HepG2 (cell line): ENCODE measurements around the gene PDIA5. TPM values are rescaled to one million over a fixed set of nuclear protein-coding genes. Genes with fewer than 3 reads are reported as not detected.

Experiments
- ATAC-seq: fragments of 200-7000 bp; cut with Tn5 transposase; 3 replicates; pipeline ENCODE4 v1.9.1; 2020; ENCODE audit warnings: mild to moderate bottlenecking, moderate library complexity
- BruUV-seq: library from RNA; stranded (reverse); fragments of 400-500 nt; replicated peaks from 2 replicates; lab custom pipeline; 2021; lab: Mats Ljungman, UMichigan
- CTCF ChIA-PET: fragments of 300-600 bp; formaldehyde crosslinking; extraction: SDS; loops from one replicate; lab custom pipeline; 2021; ENCODE audit warnings: low total read pairs, inconsistent platforms, low intra/inter-chr PET ratio; lab: Yijun Ruan, JAX
- POLR2A ChIA-PET: fragments of 350-600 bp; sonication (Branson Sonifier 250); formaldehyde crosslinking; loops from one replicate; lab custom pipeline; 2020; ENCODE audit warnings: antibody characterized with exemption, inconsistent platforms; lab: Yijun Ruan, JAX
- DNase-seq: peaks from one replicate; pipeline ENCODE4 v3.0.0-alpha.2; 2015; ENCODE audit warnings: low spot score
- FAIRE-seq: peaks from 3 replicates; lab custom pipeline; 2011; peaks lifted over from hg19 to GRCh38; lab: Jason Lieb, UNC
- H2AFZ ChIP-seq: one replicate; pipeline ENCODE4 v1.6.1; 2011; ENCODE audit warnings: low read length, inconsistent platforms
- H3K27ac ChIP-seq: fragments of 300-600 bp; 3 replicates; pipeline ENCODE4 v1.8.0; 2011; ENCODE audit warnings: mixed run types, mild to moderate bottlenecking, mixed read lengths, low read length, inconsistent platforms; ENCODE audit not compliant: insufficient read depth; ENCODE audit errors: extremely low read length
- H3K27me3 ChIP-seq, 2 experiments: fragments of 200-600 bp in 1 of 2; 2 replicates in 1 of 2; 3 replicates in 1 of 2; pipeline versions ENCODE4 v1.6.0 to v1.8.0; 2011; ENCODE audit warnings: low read length in 2 of 2, mild to moderate bottlenecking in 2 of 2, moderate library complexity in 2 of 2, inconsistent platforms in 1 of 2; ENCODE audit not compliant: insufficient read depth in 2 of 2, control insufficient read depth in 1 of 2
- H3K36me3 ChIP-seq, 2 experiments: fragments of 200-600 bp in 1 of 2; replicated peaks in 1 of 2; 2 replicates in 1 of 2; 3 replicates in 1 of 2; pipeline versions ENCODE4 v1.5.1 to v1.8.0; 2011; ENCODE audit warnings: low read length in 2 of 2, inconsistent platforms in 1 of 2; ENCODE audit not compliant: insufficient read depth in 2 of 2, control insufficient read depth in 1 of 2
- H3K4me1 ChIP-seq: 2 replicates; pipeline ENCODE4 v1.5.1; 2012; ENCODE audit warnings: low read length, inconsistent platforms; ENCODE audit not compliant: insufficient read depth
- H3K4me2 ChIP-seq: 2 replicates; pipeline ENCODE4 v1.6.0; 2011; ENCODE audit warnings: low read depth, low read length, inconsistent platforms
- H3K4me3 ChIP-seq, 3 experiments: fragments of 200-600 bp in 1 of 3; sonication (generic), shearing (Covaris generic) in 1 of 3; replicated peaks in 1 of 3; 2 replicates each; pipeline ENCODE4 v1.5.1; 2011 to 2016; ENCODE audit warnings: low read length in 3 of 3, inconsistent platforms in 2 of 3, low read depth in 2 of 3, mild to moderate bottlenecking in 2 of 3, control low read depth in 1 of 3, mixed read lengths in 1 of 3; ENCODE audit not compliant: insufficient read depth in 1 of 3
- H3K79me2 ChIP-seq: one replicate; pipeline ENCODE4 v1.6.1; 2011; ENCODE audit warnings: low read length, inconsistent platforms; ENCODE audit not compliant: insufficient read depth
- H3K9ac ChIP-seq: 2 replicates; pipeline ENCODE4 v1.6.0; 2011; ENCODE audit warnings: mild to moderate bottlenecking, low read depth, low read length, inconsistent platforms; ENCODE audit not compliant: insufficient read depth
- H3K9me3 ChIP-seq: 2 replicates; pipeline ENCODE4 v1.5.1; 2012; ENCODE audit warnings: mild to moderate bottlenecking, low read length
- H4K20me1 ChIP-seq: 2 replicates; pipeline ENCODE4 v1.6.0; 2011; ENCODE audit warnings: inconsistent platforms, mild to moderate bottlenecking, low read length, moderate library complexity; ENCODE audit not compliant: insufficient read depth
- KLF13 ChIP-seq: sonication (generic); formaldehyde crosslinking; IDR thresholded peaks from 2 replicates; pipeline ENCODE4 v1.4.0; 2020; ENCODE audit warnings: mild to moderate bottlenecking, missing genetic modification reagents
- RARG ChIP-seq: sonication (generic); formaldehyde crosslinking; IDR thresholded peaks from 2 replicates; pipeline ENCODE4 v1.4.0; 2020; ENCODE audit warnings: low read depth, mild to moderate bottlenecking, missing genetic modification reagents
- SMYD3 ChIP-seq: sonication (generic); formaldehyde crosslinking; IDR thresholded peaks from 2 replicates; pipeline ENCODE4 v1.8.1; 2023; ENCODE audit warnings: mild to moderate bottlenecking, missing genetic modification reagents
- ZBTB3 ChIP-seq: sonication (generic); formaldehyde crosslinking; IDR thresholded peaks from 2 replicates; pipeline ENCODE4 v1.4.0; 2020; ENCODE audit warnings: low read depth, mild to moderate bottlenecking, moderate library complexity, missing genetic modification reagents, borderline replicate concordance
- ZBTB7A ChIP-seq: sonication (generic); formaldehyde crosslinking; IDR thresholded peaks from 2 replicates; pipeline ENCODE4 v1.8.0; 2022; ENCODE audit warnings: mild to moderate bottlenecking, missing genetic modification reagents
- ZC3H13 ChIP-seq: sonication (generic); formaldehyde crosslinking; IDR thresholded peaks from 2 replicates; pipeline ENCODE4 v1.8.1; 2023; ENCODE audit warnings: mild to moderate bottlenecking, missing genetic modification reagents, moderate library complexity
- ZNF3 ChIP-seq: IDR thresholded peaks from 2 replicates; pipeline ENCODE4 v1.7.0; 2017; ENCODE audit warnings: inconsistent platforms
- ZNF44 ChIP-seq: sonication (generic); formaldehyde crosslinking; IDR thresholded peaks from 2 replicates; pipeline ENCODE4 v1.5.1; 2020; ENCODE audit warnings: mild to moderate bottlenecking, missing genetic modification reagents
- WGBS: methylation state at CpG from one replicate; pipeline ENCODE4 v1.1.6; 2017; ENCODE audit warnings: low lambda C conversion rate; 5-methylcytosine and 5-hydroxymethylcytosine counted together
- in situ Hi-C: cut with HindIII; loops from 2 replicates; pipeline ENCODE4 v1.10.0; 2017; ENCODE audit warnings: low pct_unique_long_range_greater_than_20kb; ENCODE audit not compliant: extremely low pct_ligation_motif_present
- intact Hi-C: fragments of 100-400 bp; cut with micrococcal nuclease; formaldehyde crosslinking; loops from one replicate; pipeline ENCODE4 v1.10.0; 2022; ENCODE audit not compliant: unreplicated experiment
- polyA plus RNA-seq, 8 experiments: library from polyadenylated mRNA; depleted of rRNA in 3 of 8; stranded (reverse) in 7 of 8; unstranded in 1 of 8; fragments of >200 nt; fragmentation: Illumina TruSeq in 4 of 8; extraction: Trizol in 4 of 8; gene quantifications; 2 replicates each; pipeline versions ENCODE4 v1.2.1 to v1.2.3, GENCODE V29; 2011 to 2016; ENCODE audit warnings: low read depth in 4 of 8, missing spikeins in 1 of 8, mixed read lengths in 1 of 8; ENCODE audit not compliant: insufficient read depth in 1 of 8
- total RNA-seq, 5 experiments: library from RNA; depleted of rRNA; stranded (reverse); fragments of >200 nt; fragmentation: Illumina TruSeq; extraction: Trizol; gene quantifications; 2 replicates each; pipeline ENCODE4 v1.2.3, GENCODE V29; 2016; ENCODE audit warnings: low read depth in 1 of 5
- TF ChIP-seq, protein P1 (sequence below): sonication (generic); formaldehyde crosslinking; IDR thresholded peaks from 2 replicates; pipeline ENCODE4 v1.8.1; 2023; ENCODE audit warnings: mild to moderate bottlenecking, missing genetic modification reagents, borderline replicate concordance
- TF ChIP-seq, protein P2 (sequence below): sonication (generic); formaldehyde crosslinking; IDR thresholded peaks from 2 replicates; pipeline ENCODE4 v1.5.0; 2020; ENCODE audit warnings: missing genetic modification reagents, mild to moderate bottlenecking, borderline replicate concordance
- TF ChIP-seq, protein P3 (sequence below): sonication (generic); formaldehyde crosslinking; IDR thresholded peaks from 2 replicates; pipeline ENCODE4 v1.4.0; 2020; ENCODE audit warnings: missing genetic modification reagents, mild to moderate bottlenecking, borderline replicate concordance
- TF ChIP-seq, protein P4 (sequence below): IDR thresholded peaks from 2 replicates; pipeline ENCODE4 v1.6.1; 2016; ENCODE audit warnings: low read depth
- TF ChIP-seq, protein P5 (sequence below): sonication (generic); formaldehyde crosslinking; IDR thresholded peaks from 2 replicates; pipeline ENCODE4 v1.4.0; 2020; ENCODE audit warnings: missing genetic modification reagents
- TF ChIP-seq, protein P6 (sequence below): sonication (generic); formaldehyde crosslinking; IDR thresholded peaks from 2 replicates; pipeline ENCODE4 v1.5.1; 2020; ENCODE audit warnings: missing genetic modification reagents, mild to moderate bottlenecking, borderline replicate concordance

Gene PDIA5
- total and polyA plus RNA-seq, 2 of the 13 experiments (the other 11 are each of a cell fraction or from before 2014, with no cell fraction given) = 51.3 to 74.3 TPM

DNA sequence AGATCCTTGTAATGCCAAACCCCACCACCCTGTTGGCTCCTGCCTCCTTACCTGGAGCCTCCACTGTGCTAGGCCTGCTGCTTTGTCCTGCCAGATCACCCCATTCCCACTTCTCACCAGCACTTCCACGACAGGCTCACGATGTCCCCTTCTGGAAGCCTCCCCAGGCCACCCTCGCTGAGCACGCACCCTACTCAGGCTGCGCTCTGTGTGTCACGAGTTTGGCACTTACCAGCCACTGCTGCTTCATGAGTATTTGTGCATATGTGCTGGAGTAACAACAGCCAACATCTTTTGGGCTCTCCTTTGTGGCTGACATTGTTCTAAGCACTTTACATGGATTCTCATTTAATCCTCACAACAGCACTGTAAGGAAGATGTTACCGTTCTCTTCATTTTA is 58.1 kb downstream of the PDIA5 start (continued):
- TF ChIP-seq KLF13 (CRISPR knock-in tag) = no peak
- TF ChIP-seq, all 625 proteins: peak for 0

DNA sequence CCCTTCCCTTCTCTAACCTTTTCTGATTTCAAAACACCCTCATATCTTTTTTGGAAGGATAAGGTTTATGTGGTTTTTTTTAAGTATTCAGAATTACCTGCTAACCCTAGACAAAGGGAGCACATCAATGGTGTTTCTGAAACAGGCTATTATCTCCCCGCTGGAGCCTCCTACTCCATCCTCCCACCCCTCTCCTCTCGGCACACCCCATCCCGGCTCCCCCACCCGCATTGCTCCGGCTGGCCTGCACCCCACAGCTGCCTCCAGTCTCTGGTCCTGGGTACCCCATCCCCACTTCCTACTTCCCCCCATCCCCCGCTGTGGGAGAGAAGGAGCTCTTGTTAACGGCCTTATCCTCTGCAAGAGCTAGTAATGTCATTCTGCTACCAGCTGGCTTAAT is 59.2 kb downstream of the PDIA5 start:
- CTCF ChIA-PET = no interaction called here
- peaks cover 22% of the 10 kb centered on the region for H3K4me1 ChIP-seq
- no peak overlapping the region for H3K4me3 ChIP-seq
- intact Hi-C loops (no loop called here), in situ Hi-C loops (no loop called here)
- FAIRE-seq = no peak
- no peak overlapping the region for H3K9ac ChIP-seq
- H3K36me3 ChIP-seq = peaks cover 38 to 92% of the 10 kb centered on the region in 2 experiments
- no peaks in the 10 kb centered on the region for H3K27me3 ChIP-seq
- 84% methylated on average over 7 of the region's 7 CpGs for WGBS
- H2AFZ ChIP-seq = no peak overlapping the region
- no peaks in the 10 kb centered on the region for H3K9me3 ChIP-seq
- H4K20me1 ChIP-seq = peaks cover 6% of the 10 kb centered on the region
- no peak overlapping the region for H3K27ac ChIP-seq
- DNase-seq = no peak
- no peaks in the 10 kb centered on the region for H3K79me2 ChIP-seq
- BruUV-seq = no TSS peak
- POLR2A ChIA-PET = no interaction called here
- H3K4me2 ChIP-seq = no peak overlapping the region
- no peak for ATAC-seq
- TF ChIP-seq, protein P1, sequence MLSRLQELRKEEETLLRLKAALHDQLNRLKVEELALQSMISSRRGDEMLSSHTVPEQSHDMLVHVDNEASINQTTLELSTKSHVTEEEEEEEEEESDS = no peak
- TF ChIP-seq, protein P2, sequence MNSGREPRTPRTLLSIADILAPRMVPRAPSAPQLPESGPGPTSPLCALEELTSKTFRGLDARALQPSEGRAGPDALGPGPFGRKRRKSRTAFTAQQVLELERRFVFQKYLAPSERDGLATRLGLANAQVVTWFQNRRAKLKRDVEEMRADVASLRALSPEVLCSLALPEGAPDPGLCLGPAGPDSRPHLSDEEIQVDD (CRISPR knock-in tag) = no peak
- no peak for TF ChIP-seq SMYD3 (CRISPR knock-in tag)
- TF ChIP-seq, protein P3, sequence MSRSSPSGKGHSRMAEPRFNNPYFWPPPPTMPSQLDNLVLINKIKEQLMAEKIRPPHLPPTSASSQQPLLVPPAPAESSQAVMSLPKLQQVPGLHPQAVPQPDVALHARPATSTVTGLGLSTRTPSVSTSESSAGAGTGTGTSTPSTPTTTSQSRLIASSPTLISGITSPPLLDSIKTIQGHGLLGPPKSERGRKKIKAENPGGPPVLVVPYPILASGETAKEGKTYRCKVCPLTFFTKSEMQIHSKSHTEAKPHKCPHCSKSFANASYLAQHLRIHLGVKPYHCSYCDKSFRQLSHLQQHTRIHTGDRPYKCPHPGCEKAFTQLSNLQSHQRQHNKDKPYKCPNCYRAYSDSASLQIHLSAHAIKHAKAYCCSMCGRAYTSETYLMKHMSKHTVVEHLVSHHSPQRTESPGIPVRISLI (CRISPR knock-in tag) = no peak
- no peak for TF ChIP-seq ZBTB7A (CRISPR knock-in tag)
- no peak for TF ChIP-seq RARG
- TF ChIP-seq ZC3H13 (CRISPR knock-in tag) = no peak
- TF ChIP-seq, protein P4, sequence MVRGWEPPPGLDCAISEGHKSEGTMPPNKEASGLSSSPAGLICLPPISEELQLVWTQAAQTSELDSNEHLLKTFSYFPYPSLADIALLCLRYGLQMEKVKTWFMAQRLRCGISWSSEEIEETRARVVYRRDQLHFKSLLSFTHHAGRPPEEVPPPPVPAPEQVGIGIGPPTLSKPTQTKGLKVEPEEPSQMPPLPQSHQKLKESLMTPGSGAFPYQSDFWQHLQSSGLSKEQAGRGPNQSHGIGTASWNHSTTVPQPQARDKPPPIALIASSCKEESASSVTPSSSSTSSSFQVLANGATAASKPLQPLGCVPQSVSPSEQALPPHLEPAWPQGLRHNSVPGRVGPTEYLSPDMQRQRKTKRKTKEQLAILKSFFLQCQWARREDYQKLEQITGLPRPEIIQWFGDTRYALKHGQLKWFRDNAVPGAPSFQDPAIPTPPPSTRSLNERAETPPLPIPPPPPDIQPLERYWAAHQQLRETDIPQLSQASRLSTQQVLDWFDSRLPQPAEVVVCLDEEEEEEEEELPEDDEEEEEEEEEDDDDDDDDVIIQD (CRISPR knock-in tag) = no peak
- TF ChIP-seq, protein P5, sequence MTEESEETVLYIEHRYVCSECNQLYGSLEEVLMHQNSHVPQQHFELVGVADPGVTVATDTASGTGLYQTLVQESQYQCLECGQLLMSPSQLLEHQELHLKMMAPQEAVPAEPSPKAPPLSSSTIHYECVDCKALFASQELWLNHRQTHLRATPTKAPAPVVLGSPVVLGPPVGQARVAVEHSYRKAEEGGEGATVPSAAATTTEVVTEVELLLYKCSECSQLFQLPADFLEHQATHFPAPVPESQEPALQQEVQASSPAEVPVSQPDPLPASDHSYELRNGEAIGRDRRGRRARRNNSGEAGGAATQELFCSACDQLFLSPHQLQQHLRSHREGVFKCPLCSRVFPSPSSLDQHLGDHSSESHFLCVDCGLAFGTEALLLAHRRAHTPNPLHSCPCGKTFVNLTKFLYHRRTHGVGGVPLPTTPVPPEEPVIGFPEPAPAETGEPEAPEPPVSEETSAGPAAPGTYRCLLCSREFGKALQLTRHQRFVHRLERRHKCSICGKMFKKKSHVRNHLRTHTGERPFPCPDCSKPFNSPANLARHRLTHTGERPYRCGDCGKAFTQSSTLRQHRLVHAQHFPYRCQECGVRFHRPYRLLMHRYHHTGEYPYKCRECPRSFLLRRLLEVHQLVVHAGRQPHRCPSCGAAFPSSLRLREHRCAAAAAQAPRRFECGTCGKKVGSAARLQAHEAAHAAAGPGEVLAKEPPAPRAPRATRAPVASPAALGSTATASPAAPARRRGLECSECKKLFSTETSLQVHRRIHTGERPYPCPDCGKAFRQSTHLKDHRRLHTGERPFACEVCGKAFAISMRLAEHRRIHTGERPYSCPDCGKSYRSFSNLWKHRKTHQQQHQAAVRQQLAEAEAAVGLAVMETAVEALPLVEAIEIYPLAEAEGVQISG (CRISPR knock-in tag) = no peak
- TF ChIP-seq ZBTB3 (CRISPR knock-in tag) = no peak
- TF ChIP-seq, protein P6, sequence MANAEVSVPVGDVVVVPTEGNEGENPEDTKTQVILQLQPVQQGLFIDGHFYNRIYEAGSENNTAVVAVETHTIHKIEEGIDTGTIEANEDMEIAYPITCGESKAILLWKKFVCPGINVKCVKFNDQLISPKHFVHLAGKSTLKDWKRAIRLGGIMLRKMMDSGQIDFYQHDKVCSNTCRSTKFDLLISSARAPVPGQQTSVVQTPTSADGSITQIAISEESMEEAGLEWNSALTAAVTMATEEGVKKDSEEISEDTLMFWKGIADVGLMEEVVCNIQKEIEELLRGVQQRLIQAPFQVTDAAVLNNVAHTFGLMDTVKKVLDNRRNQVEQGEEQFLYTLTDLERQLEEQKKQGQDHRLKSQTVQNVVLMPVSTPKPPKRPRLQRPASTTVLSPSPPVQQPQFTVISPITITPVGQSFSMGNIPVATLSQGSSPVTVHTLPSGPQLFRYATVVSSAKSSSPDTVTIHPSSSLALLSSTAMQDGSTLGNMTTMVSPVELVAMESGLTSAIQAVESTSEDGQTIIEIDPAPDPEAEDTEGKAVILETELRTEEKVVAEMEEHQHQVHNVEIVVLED = no peak
- TF ChIP-seq ZNF44 (CRISPR knock-in tag) = no peak
- TF ChIP-seq ZNF3 (CRISPR knock-in tag) = no peak
